Right renal cortex interstitium (tissue), 3 donors: Measurements from ENCODE around the gene WDR26. TPM values are rescaled to one million over a fixed set of nuclear protein-coding genes. Genes with fewer than 3 reads are reported as not detected.
"Not testable (repeated sequence)": the region's sequence is repeated elsewhere in the genome, so short reads cannot be mapped to it uniquely, and the experiment has no call there.

Experiments used
- DNase-seq, 3 donors: peaks; one replicate each; pipeline ENCODE4 v3.0.0-alpha.2; 2013; ENCODE audit warnings: low read depth in 3 of 3, low spot score in 2 of 3
- polyA plus RNA-seq, 3 donors: library from polyadenylated mRNA; unstranded; fragments of 120-200 nt; gene quantifications; one replicate each; pipeline ENCODE4 v1.2.1, GENCODE V29; 2013; ENCODE audit not compliant: insufficient read length in 3 of 3

Gene WDR26
- polyA plus RNA-seq, 3 donors: 94.8 to 105 (median 95.2) TPM

GRCh38 chr1:224353975-224354925 is 80.3 kb downstream of the WDR26 start:
- no peak for DNase-seq

GRCh38 chr1:224352436-224353085 is 82.0 kb downstream of the WDR26 start:
- not testable (repeated sequence) for DNase-seq

DNA sequence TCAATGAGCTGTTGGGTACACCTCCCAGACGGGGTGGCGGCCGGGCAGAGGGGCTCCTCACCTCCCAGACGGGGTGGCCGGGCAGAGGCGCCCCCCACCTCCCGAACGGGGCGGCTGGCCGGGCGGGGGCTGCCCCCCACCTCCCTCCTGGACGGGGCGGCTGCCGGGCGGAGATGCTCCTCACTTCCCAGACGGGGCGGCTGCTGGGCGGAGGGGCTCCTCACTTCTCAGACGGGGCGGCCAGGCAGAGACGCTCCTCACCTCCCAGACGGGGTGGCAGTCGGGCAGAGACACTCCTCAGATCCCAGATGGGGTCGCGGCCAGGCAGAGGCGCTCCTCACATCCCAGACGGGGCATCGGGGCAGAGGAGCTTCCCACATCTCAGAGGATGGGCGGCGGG is 84.9 kb downstream of the WDR26 start:
- not testable (repeated sequence) for DNase-seq

DNA sequence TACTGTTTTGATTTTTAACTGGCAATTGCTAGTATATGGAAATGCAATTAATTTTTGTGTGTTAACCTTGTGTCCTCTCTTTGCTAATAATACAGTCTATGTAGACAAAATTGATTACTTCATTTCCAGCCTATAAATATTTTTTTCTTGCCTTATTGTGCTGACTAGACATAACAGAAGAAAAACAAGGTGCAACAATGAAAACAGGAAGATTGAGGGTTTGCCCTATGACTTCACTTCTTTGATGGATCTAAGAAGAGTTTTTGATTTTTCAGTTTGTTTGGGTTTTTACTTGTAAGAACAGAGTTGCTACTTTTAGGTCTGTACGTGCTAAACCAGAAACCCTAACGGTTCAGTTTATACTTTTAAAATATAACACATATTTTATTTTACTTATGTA is 86.5 kb downstream of the WDR26 start:
- DNase-seq: no peak

DNA sequence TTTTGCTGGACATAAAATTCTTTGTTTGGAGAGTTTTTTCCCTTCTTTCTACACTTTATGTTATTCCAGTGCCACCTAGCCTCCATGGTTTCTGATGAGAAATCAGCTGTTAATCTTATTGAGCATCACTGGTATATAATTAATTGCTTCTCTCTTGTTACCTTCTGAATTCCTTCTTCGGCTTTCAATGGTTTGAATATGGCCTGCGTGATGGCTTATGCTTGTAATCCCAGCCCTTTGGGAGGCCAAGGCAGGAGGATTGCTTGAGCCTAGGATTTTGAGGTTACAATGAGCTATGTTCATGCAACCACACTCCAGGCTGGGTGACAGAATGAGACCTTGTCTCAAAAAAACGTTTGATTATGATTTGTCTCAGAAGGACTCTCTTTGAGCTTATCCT is 90.9 kb downstream of the WDR26 start:
- DNase-seq: no peak

GRCh38 chr1:224340453-224341384 is 93.9 kb downstream of the WDR26 start:
- DNase-seq: not testable (repeated sequence)

DNA sequence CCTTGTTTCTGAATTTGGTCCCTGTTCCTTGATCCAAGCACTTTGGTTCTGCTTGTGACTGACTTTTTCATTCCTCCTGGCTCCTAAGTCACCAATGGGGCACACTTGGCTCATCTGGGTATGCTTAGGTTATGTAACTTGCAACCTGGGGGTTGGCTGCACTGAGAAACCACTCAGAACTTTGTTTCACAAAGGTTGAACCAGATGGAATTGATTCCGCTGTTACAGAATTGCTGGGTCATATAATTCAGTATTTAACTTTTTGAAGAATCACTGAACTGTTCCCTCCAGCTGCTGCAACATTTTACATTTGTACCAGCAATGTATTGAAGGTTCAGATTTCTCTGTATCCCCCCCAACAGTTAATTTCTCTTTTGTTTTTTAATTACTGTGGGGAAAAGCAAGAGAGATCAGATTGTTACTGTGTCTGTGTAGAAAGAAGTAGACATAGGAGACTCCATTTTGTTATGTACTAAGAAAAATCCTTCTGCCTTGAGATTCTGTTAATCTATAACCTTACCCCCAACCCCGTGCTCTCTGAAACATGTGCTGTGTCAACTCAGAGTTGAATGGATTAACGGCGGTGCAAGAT is 95.1 kb downstream of the WDR26 start:
- DNase-seq: no peak

- DNase-seq: no peak
Observed at GRCh38 chr1:224338150-224338838, 96.3 kb downstream of the WDR26 start.

Other genes with a start within 250 kb of the WDR26 start
- 10 to 100 TPM; 36.2 to 44.7 (median 40.2) TPM for gene NVL, start 104.6 kb downstream of the WDR26 start, polyA plus RNA-seq
- gene CNIH4, start 77.9 kb downstream of the WDR26 start, polyA plus RNA-seq: 10 to 100 TPM; 52.9 to 60.4 (median 53.8) TPM
- gene CNIH3, start 181.5 kb upstream of the WDR26 start, polyA plus RNA-seq: 1 to 10 TPM; 9.6 to 9.9 (median 9.8) TPM